CD4-positive, alpha-beta T cell treated with Interleukin-6 at 100 ng/mL for 8 hours (primary cell): ENCODE results near the gene RTN1.

Experiments used
- DNase-seq: peaks from one replicate; pipeline ENCODE4 v3.0.0-alpha.2; 2020; ENCODE audit warnings: mixed read lengths, low spot score

The RTN1 gene

DNA sequence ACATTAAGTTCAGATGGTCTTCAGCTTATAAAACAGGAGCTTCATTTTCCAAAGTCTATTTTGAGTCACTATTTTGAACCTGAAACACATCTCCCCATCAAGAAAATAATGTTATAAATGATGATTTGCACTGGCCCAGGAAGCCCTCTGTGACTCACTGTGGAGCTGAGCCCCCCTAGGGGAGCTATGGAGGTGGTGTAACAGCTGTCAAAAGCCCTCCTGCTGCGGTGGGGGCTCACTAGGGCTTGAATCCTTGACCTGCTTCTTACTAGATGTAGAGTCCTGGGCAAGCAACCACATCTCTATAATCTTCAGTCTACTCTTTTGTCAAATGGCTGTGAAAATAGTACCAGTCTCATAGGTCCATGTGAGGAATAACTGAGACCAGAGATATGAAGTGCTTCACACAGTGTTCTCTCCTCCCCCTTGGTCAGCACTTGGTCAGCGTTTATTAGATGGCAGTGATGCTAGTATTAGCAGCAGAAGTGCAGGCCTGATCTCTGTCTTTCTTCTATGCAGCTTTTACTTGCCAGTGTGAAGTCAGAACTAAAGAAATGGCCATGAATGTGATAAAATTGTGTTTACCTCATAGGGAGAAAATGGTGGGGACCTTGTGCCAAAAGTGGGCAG, 83.4 kb downstream of the RTN1 start:
- DNase-seq: no peak

DNA sequence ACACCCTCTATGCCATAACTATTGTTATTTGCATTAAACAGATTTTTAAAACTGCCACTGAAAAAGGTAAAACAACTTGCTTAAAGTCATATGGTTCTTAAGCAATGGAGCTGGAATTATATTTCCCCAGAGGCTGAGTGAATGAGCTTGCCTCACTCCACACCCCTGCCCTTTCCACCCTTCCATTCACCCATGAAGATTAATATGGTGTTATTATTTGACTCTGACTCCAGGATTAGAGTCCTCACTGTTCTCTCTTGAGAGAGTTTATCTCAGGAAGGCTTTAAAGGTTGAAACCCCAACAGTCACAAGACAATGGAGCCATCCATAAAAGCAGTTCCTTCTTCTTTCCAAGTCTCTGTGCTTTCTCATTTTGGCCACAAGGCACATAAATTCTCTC, 84.9 kb downstream of the RTN1 start:
- DNase-seq: no peak

DNA sequence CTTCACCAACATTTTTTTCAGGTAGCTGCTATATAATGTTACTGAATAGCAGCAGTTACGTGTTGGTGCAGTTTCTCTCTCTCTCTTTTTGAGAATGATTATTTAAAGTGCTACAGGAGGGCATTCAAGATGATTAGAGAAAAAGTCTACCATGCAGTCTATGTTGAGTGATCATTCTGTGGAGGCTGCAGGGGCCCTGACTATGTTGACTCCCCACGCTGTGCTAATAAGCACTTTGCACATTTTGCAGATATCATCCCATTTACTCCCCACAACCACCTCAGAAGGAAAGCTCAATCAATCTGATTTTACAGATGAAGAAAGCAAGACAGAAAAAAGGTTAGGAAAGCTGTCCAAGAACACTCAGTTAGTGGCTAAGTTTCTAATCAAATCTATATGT, 87.8 kb downstream of the RTN1 start:
- no peak for DNase-seq

DNA sequence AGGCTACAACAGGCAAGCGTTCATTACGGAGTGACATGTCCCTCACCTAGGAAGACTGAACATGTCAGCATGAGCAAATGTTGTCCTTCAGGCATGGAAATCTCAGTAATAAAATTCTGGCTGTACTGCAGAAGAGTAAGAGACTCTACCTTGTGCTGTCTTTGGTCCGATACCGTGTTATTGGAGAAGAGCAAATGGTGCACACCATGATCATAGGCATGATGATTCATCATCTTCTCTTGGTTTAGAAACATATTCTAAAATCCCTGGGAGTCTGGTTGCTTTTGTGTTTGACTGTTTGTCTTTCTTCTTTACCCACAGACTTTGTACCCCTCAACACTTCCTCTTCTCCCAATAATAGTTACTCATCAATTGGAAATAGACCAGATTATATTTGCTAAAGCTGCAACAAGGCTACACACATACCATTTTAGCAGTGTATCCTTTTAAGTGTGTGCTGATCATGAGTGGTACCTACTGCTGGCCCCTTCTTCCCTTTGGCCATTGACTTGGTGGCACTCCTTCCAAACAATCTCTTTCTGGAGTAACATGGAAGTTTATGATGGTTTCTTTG, 93.5 kb downstream of the RTN1 start:
- DNase-seq: no peak

- no peak for DNase-seq
Observed at GRCh38 chr14:59776468-59776867, 94.1 kb downstream of the RTN1 start.

- DNase-seq: no peak
Observed at GRCh38 chr14:59772233-59772632, 98.3 kb downstream of the RTN1 start.

- no peak for DNase-seq
Observed at GRCh38 chr14:59771577-59771976, 99.0 kb downstream of the RTN1 start.

DNA sequence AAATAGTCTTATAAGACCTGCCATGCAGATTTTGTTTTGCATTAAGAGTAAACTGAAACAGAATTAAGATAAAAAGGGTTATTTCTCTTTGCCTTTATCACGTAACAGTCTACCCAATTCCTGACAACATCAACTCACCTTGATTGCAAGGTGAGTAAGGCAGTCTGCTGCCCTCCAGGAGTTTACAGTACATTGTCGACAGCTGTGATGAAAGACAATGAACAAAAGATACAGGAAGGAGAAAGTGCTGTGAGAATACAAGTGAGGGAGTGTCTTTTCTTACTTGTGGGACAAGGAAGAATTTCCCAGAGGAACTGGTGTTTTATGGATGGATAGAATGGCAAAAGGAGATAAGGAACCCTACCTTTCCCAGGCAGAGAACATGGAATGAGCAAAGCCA, 101.0 kb downstream of the RTN1 start:
- DNase-seq: no peak

DNA sequence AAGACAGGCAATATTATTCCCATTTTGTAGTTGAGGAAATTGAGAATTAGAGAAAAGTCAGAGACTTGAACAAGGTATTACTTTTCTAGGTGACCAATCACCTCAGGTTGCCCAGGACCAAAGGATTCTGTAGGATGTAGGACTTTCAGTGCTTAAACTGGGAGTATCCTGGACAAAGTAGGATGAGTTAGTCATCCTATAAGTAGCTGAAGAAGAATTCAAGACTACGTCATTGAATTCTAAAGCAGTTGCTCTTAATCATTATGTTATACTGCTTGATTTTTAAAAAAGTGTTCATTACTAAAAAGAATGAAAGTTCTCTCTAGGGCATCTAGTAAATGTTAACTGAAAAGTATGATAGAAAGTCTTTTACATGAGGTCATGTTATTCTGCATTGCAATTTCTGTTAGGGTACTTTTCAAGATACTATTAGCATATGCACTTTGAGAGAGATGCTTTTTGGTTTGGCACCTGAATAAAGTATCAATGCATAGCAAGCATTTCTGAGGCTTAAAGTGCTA, 101.7 kb downstream of the RTN1 start:
- DNase-seq: no peak

DNA sequence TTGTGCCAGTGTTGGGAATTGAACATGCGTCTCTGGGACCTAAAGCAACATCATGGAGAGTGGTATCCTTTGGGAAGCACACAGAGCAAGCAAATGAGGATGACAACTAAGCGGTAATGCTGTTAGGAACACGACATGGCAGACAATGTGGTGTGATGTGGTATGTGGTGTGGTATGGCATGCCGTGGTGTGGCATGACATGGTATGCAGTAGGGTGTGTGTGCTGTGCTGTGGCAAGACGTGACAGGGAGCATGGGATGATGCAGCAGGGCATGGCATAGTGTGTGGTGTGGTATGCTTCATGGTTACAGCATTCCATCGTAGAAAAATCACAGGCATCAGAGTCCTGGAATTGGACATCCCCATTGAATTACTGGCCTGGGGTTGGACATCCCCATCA, 108.7 kb downstream of the RTN1 start:
- DNase-seq: no peak

DNA sequence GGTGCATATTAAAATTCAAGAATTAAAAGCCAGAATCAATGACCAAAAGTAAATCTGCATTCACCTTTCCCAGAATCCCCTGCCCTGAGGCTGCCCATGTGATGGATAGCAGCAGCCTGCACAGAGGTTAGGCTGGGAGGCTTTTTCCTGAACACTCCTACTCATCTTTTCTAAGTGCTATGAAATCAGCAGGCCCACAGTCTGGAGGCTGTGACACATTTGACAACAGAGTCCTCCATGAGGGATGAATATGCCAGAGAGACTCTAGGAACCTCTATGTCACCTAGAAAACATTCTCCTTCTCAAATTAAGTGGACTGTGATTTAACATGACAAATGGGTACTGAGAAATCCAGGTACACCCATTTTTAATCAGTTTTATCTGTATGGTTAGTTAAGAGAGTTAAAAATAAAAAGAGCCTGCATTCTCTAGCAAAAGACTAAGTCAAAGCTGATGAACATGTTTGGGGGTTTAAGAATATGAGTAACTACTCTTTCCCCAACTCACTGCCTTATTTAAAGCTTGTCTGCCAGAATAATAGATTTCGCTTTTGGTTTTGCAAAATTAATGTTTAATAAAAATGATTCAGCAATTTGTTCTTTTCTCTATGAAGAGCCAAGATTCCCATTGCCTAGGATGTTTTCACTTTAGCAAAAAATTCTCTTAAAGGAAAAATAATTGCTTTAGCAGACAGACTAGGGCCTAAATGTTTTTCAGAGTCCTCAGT, 115.0 kb downstream of the RTN1 start:
- DNase-seq: no peak

- no peak for DNase-seq
Observed at GRCh38 chr14:59754256-59754655, 116.3 kb downstream of the RTN1 start.

- DNase-seq: no peak
Observed at GRCh38 chr14:59753512-59753911, 117.1 kb downstream of the RTN1 start.

DNA sequence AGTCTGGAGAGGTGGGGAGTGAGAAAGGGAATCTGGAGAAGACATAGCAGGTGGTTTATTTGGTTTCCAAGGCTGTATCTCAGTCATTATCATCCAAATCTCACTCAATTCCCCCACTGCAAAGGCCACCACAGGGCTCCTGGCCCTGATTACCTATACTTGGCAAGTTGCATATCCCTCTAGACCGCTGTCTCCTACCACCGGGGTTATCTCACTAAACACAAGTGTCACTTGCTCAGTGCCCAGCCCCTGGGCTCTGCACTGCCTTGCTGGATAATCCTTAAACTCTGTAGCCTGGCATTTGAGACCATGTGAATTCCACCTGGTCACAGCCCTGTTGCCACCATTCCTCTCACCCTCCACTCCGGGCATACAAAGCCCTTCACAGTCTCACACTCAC, 119.0 kb downstream of the RTN1 start:
- DNase-seq: no peak

GRCh38 chr14:59739794-59740193, 130.8 kb downstream of the RTN1 start:
- no peak for DNase-seq

DNA sequence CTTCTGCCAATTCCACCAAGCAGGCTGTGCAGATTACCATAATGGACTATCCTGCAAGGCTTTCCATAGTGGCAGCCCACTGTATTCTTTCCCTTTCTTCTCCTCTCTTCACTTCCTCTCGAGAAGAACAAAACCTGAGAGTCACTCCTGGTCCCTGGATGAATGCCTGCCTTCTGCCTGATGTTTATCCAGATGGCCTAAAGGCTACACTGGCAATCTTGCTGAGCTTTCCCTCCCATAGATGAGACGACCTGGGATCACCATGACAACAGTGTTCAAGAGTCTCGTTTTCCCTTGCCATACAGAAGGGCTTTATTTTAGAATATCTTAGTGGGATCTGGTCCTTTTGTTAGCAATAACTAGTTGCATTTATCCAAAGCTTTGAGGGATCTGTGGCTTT, 142.3 kb downstream of the RTN1 start:
- no peak for DNase-seq

DNA sequence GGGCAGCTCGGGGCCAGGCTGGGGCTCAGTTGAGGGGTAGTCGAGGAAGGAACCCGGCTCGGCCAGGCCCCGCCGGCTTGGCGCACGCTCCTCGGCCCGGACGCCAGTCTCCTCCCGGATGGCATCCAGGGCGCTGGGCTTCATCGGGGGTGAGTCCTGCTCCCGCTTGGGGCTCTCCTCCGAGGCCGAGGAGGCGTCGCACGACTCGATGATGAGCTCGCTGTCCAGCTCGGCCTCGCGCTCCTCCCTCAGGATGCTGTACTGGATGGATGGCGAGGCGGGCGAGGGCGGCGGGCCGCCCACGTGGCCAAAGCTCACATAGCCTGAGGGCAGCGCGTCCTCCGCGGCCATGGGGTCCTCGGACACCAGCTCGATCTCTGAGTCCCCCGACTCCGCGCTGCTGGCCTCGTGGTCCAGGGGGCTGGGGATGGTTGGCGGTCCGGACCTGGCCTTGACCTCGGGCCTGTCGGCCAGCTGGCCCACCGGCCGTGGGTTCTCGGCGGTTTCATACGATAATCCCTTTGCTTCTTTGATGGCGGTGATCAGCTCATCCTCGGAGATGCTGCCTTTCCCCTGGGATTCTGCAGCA, 143.4 kb downstream of the RTN1 start:
- no peak for DNase-seq

DNA sequence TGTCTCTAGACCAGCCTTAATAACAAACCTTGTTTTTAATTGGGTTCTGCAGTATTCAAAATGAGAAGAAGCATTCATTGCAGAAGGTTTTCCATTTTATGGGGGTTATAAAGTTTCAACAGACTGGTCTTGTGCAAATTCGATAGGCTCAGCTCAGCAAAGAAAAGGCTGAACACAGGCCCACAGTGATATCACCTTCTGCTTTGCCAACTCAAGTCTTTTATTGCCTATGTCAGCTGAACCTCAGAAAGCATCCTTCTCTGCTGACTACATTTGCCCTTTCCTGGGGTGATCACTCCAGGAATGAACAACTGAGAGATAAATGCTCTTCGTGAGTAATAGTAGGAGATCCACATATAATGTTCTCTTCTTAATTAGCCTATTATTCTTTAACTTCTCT, 159.5 kb downstream of the RTN1 start:
- no peak for DNase-seq

DNA sequence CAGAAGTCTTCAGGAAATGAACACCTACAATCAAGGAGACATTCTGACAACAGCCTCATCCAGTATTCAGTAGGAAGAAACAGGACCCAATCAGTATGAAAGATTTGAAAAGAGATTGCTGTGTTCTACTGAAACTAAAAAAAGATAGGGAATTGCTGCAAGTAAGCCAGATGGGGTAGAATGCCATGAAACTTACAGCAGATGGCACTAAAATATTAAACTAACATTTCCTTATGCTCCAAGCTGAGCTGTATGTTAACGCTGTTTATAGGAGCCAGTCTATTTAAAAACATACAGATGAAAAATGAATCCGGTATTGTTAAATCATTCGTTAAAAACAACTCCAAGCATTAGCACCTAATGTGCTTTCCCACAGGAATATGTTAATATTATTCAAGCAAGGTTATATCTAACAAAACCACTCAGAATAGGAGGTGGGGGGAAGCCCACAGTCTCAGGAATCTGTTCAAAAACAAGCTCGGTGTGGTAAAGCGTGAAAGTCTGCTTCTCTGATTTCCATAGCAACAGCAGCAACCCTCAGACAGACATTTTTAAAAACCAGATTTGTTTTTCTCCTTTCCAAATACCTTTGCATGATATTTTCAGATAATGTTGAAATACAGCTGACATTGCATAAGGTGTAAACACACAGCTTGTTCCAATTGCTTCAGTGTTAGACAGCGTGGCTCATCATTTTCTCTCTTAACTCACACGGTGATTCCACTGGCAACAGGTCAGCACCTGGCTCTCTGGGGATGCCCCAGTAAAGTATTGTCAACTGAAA, 162.6 kb downstream of the RTN1 start:
- DNase-seq: no peak

GRCh38 chr14:59705866-59706265, 164.7 kb downstream of the RTN1 start:
- no peak for DNase-seq

DNA sequence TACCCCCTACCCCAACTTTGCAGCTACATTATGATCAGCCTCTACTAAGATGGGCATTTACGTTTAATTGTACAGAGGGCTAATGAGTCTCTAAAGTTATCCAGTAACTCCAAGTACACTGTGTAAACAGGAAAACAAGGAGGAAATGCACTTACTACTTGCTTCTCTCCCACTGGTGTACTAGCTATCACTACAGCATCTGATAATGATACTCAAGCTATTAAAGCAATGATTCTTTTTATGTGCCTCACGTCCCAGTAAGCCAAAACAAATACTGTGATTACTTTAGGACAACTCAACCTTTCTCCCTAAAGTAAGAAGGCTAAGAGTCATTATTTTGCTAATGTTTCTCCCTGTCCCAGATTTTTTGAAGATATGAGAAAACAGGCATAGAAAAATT, 165.3 kb downstream of the RTN1 start:
- DNase-seq: no peak

GRCh38 chr14:59704054-59704645, 166.4 kb downstream of the RTN1 start:
- no peak for DNase-seq
